Measurements from ENCODE around the gene ATP11A. TPM values are rescaled to one million over a fixed set of nuclear protein-coding genes. Genes with fewer than 3 reads are reported as not detected.
"Not testable (repeated sequence)": the region's sequence is repeated elsewhere in the genome, so short reads cannot be mapped to it uniquely, and the experiment has no call there.

ATP11A gene
- polyA plus RNA-seq, 12 donors: 16.4 to 38.1 (median 22.5) TPM; not detected in 1

GRCh38 chr13:112708560-112709240, 18.9 kb downstream of the ATP11A start:
- no peak for DNase-seq

GRCh38 chr13:112709316-112709715, 19.5 kb downstream of the ATP11A start:
- DNase-seq: not testable (repeated sequence)

GRCh38 chr13:112709825-112710783, 20.3 kb downstream of the ATP11A start:
- DNase-seq: no peak

- DNase-seq: no peak
Measured at GRCh38 chr13:112710855-112711527, 21.2 kb downstream of the ATP11A start.

GRCh38 chr13:112711528-112712265, 21.9 kb downstream of the ATP11A start:
- peak; percentile 84 for DNase-seq

- no peak for DNase-seq
Measured at GRCh38 chr13:112712451-112713207, 22.8 kb downstream of the ATP11A start.

GRCh38 chr13:112713517-112714253, 23.8 kb downstream of the ATP11A start:
- no peak for DNase-seq

GRCh38 chr13:112714376-112715174, 24.7 kb downstream of the ATP11A start:
- no peak for DNase-seq

- DNase-seq: no peak
Measured at GRCh38 chr13:112715210-112715609, 25.4 kb downstream of the ATP11A start.

- no peak for DNase-seq
Measured at GRCh38 chr13:112715715-112716460, 26.1 kb downstream of the ATP11A start.

GRCh38 chr13:112716461-112716820, 26.6 kb downstream of the ATP11A start:
- DNase-seq: no peak

- DNase-seq: no peak
Measured at GRCh38 chr13:112716841-112717520, 27.1 kb downstream of the ATP11A start.

GRCh38 chr13:112718318-112718717, 28.5 kb downstream of the ATP11A start:
- no peak for DNase-seq

GRCh38 chr13:112719016-112719415, 29.2 kb downstream of the ATP11A start:
- DNase-seq: no peak

- no peak for DNase-seq
Measured at GRCh38 chr13:112719556-112719955, 29.7 kb downstream of the ATP11A start.

- DNase-seq: no peak
Measured at GRCh38 chr13:112720251-112720650, 30.4 kb downstream of the ATP11A start.

- DNase-seq: no peak
Measured at GRCh38 chr13:112720814-112721197, 31.0 kb downstream of the ATP11A start.

All from muscle of arm (tissue), 12 donors.